GM21737 (cell line): ENCODE measurements around the gene CLEC2A.
"Not testable (repeated sequence)": the region's sequence is repeated elsewhere in the genome, so short reads cannot be mapped to it uniquely, and the experiment has no call there.

Experiments
- ATAC-seq: cut with Tn5 transposase; IDR thresholded peaks from one replicate; pipeline ENCODE4 v1.9.1; 2021; ENCODE audit warnings: mild to moderate bottlenecking, moderate library complexity; ENCODE audit not compliant: unreplicated experiment

CLEC2A gene

GRCh38 chr12:9883175-9883574, 49.0 kb downstream of the CLEC2A start:
- ATAC-seq: no peak

- ATAC-seq: no peak
Observed at GRCh38 chr12:9881988-9882387, 50.2 kb downstream of the CLEC2A start.

- no peak for ATAC-seq
Observed at GRCh38 chr12:9881246-9881645, 50.9 kb downstream of the CLEC2A start, which contains the start of gene KLRF2. Gene KLRF2 (plus strand): TSS chr12:9881489. CDS start chr12:9881596, 107 bp downstream.

- ATAC-seq: no peak
Observed at GRCh38 chr12:9880532-9881078, 51.6 kb downstream of the CLEC2A start.

- not testable (repeated sequence) for ATAC-seq
Observed at GRCh38 chr12:9876120-9876519, 56.0 kb downstream of the CLEC2A start.

- no peak for ATAC-seq
Observed at GRCh38 chr12:9872742-9873141, 59.4 kb downstream of the CLEC2A start.

GRCh38 chr12:9872162-9872561, 60.0 kb downstream of the CLEC2A start:
- no peak for ATAC-seq

- no peak for ATAC-seq
Observed at GRCh38 chr12:9870286-9870866, 61.8 kb downstream of the CLEC2A start.

GRCh38 chr12:9869307-9870161, 62.6 kb downstream of the CLEC2A start, which contains the start of gene CLEC2B:
Gene CLEC2B (minus strand): TSS chr12:9869354.
- peak; percentile 38 for ATAC-seq

GRCh38 chr12:9868951-9869306, 63.2 kb downstream of the CLEC2A start:
- ATAC-seq: no peak

- ATAC-seq: no peak
Observed at GRCh38 chr12:9868311-9868801, 63.8 kb downstream of the CLEC2A start.

- no peak for ATAC-seq
Observed at GRCh38 chr12:9867531-9867930, 64.6 kb downstream of the CLEC2A start.

GRCh38 chr12:9866860-9867269, 65.3 kb downstream of the CLEC2A start:
- no peak for ATAC-seq

- ATAC-seq: no peak
Observed at GRCh38 chr12:9864913-9865675, 67.1 kb downstream of the CLEC2A start.
